ENCODE measurements around the gene GREB1. TPM values are rescaled to one million over a fixed set of nuclear protein-coding genes. Genes with fewer than 3 reads are reported as not detected.

The GREB1 gene
- 9.0 TPM for total RNA-seq
- long read RNA-seq, partial matches to known transcripts = 4 of 7 reads
- long read RNA-seq, other reads (novel, unspliced or antisense) = 3 of 7 reads

GRCh38 chr2:11533278-11534070 lies at the start of gene GREB1:
TSS of gene GREB1 (plus strand) at chr2:11534045. CDS start at chr2:11556615, 22,570 bp downstream.
- intact Hi-C loops (cut with DNase I) = no loop called here
- ATAC-seq (ENCODE audit: poor library complexity) (no peak), DNase-seq (no peak)

DNA sequence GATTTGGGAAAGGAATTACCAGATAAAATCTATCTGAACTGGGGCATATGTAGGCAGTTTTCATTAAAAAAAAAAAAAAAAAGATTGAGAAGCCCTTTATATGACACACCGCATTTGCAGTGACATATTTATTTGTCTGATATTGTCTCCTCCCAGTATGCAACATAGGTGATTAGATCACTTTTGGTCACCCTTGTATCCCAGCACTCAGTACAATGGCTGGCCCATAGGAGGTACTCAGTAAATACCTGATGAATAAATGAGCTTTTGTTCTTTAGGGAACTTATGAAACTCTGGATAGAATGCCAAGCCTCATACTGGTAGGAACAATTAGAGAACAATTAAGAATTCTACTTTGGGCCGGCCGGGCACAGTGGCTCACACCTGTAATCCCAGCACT lies 45.0 kb upstream of the GREB1 start:
- no peak for ATAC-seq (ENCODE audit: poor library complexity)
- intact Hi-C loops (cut with DNase I) = no loop called here
- no peak for DNase-seq

GRCh38 chr2:11490194-11490593 lies 43.7 kb upstream of the GREB1 start:
- DNase-seq = no peak
- no peak for ATAC-seq (ENCODE audit: poor library complexity)
- intact Hi-C loops (cut with DNase I) = loop anchor here (5.0 kb wide), 1 partner anchor 72 kb away; no protein-coding TSS in a partner anchor

DNA sequence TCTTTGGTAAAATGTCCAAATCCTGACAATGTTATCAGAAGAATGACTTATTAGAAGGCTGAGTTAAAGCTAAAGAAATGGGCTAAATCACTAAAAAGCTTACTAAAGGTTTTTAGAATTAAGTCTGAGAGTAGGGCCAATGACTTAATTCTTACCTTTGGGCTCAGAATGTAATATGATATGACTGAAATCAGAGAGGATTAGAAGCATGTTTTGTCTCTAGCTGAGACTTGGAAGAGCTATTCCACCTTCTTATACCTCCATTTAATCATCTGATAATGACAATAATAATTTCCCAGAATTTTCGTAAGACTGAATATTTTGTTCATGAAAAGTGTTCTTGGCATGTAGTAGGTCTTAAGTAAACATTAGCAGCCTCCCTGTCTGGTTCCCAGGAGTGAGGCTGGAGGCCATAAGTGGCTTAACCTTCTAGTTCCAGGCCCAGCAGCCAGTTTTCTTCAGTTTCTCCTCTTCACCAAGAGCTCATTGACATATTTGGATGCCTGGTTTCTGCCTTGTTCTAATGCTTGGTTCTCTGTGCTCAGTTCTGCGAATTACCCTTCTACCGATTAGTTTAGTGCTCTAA lies 42.4 kb upstream of the GREB1 start:
- DNase-seq (no peak), ATAC-seq (ENCODE audit: poor library complexity) (no peak)
- intact Hi-C loops (cut with DNase I) = loop anchor here (5.0 kb wide), 1 partner anchor 71 kb away; no protein-coding TSS in a partner anchor

GRCh38 chr2:11492244-11492643 lies 41.6 kb upstream of the GREB1 start:
- DNase-seq (no peak), ATAC-seq (ENCODE audit: poor library complexity) (no peak)
- intact Hi-C loops (cut with DNase I) = loop anchor here (5.0 kb wide), 1 partner anchor 70 kb away; no protein-coding TSS in a partner anchor

DNA sequence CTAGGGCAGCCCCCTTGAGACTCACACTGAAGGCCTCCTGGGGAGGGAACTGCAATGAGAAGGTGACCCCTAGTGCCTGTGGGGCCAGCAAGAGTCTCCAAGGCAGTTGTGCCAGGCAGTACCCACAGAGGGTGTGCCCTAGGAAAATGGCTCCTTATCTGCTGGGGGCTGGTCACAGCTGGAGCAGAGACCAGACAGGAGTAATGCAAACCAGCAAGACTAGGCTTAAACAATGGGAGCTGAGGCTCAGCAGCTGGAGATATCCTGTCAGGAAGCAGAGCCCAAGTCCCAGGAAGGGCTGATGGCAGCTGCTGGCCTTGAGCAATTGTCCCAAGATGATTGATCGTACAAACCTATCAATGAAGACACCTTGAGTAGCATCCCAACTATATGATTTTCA lies 41.1 kb upstream of the GREB1 start:
- intact Hi-C loops (cut with DNase I) = loop anchor here (5.0 kb wide), 1 partner anchor 70 kb away; no protein-coding TSS in a partner anchor
- no peak for ATAC-seq (ENCODE audit: poor library complexity)
- no peak for DNase-seq

DNA sequence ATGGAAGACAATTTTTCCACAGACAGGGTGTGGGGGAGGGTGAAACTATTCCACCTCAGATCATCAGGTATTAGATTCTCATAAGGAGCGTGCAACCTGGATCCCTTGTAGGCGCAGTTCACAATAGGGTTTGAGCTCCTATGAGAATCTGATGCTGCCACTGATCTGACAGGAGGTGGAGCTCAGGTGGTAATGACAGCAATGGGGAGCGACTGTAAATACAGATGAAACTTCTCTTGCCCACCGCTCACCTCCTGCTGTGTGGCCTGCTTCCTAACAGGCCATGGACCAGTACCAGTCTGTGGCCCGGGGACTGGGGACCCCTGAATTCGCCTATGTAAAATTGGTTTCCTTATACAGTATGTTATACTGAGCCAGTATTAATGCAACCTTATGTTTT lies 40.6 kb upstream of the GREB1 start:
- intact Hi-C loops (cut with DNase I) = loop anchor here (5.0 kb wide), 1 partner anchor 69 kb away; no protein-coding TSS in a partner anchor
- DNase-seq (no peak), ATAC-seq (ENCODE audit: poor library complexity) (no peak)

GRCh38 chr2:11494310-11494709 lies 39.5 kb upstream of the GREB1 start:
- ATAC-seq (ENCODE audit: poor library complexity) (no peak), DNase-seq (no peak)
- intact Hi-C loops (cut with DNase I) = loop anchor here (5.0 kb wide), 1 partner anchor 68 kb away; no protein-coding TSS in a partner anchor

- intact Hi-C loops (cut with DNase I) = no loop called here
- peak; percentile 50 for DNase-seq
- ATAC-seq (ENCODE audit: poor library complexity) = peak; percentile 44
These were observed 37.8 kb upstream of the GREB1 start for GRCh38 chr2:11495844-11496681.

DNA sequence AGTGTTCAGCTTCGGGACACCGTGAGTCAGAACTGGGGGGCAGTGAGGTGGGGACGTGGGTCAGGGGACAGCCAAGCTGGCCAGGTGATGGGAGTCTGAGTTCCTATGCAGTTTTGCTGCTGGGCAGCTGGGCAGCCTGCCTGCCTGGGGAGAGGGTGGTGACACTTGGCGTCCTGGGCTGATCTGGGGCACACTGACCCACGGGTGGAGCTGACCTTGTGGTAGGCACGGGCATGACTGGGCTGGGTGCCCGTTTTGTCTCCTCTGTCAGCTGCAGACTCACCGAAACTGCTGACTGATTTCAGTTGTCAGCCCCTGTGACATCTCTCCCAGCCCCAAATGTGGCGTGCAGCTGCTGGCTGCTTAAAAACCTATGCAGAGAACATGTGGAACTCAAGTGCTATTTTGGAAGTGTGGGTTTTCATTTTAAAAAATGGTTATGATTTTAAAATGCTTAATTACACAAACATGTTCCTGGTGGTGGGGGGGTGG lies 35.3 kb upstream of the GREB1 start:
- intact Hi-C loops (cut with DNase I) = no loop called here
- ATAC-seq (ENCODE audit: poor library complexity) (peak; percentile 95), DNase-seq (peak; percentile 93)

GRCh38 chr2:11499081-11499743 lies 34.6 kb upstream of the GREB1 start:
- ATAC-seq (ENCODE audit: poor library complexity) = no peak
- DNase-seq = no peak
- intact Hi-C loops (cut with DNase I) = no loop called here

- no peak for DNase-seq
- intact Hi-C loops (cut with DNase I) = no loop called here
- no peak for ATAC-seq (ENCODE audit: poor library complexity)
These were observed 33.0 kb upstream of the GREB1 start for GRCh38 chr2:11500702-11501303.

DNA sequence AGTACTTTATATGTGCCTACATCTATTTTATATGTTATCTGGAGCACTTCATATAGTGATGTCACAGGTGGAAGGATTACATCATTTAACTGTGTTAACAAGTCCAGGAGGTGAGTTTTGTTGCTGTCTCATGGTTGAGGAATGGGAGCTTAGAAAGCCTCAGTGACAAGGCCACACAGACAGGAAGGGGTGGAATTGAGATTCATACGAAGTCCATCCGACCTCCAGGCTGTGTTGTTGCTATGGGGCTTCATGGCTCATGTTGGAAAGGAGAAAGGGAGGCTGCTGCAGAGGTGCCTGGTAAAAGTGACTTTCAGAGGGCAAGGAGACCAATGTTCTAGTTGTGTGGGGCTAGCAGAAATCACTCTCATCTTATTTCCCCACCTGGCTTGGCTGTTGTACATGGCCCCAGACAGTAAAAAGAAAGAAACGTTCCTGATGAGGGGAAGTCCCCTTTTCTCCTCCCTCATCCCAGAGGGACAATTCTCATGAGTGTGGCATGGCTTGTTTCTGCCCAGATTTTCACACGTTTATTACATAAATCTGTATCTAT lies 31.0 kb upstream of the GREB1 start:
- intact Hi-C loops (cut with DNase I) = no loop called here
- ATAC-seq (ENCODE audit: poor library complexity) (no peak), DNase-seq (no peak)

DNA sequence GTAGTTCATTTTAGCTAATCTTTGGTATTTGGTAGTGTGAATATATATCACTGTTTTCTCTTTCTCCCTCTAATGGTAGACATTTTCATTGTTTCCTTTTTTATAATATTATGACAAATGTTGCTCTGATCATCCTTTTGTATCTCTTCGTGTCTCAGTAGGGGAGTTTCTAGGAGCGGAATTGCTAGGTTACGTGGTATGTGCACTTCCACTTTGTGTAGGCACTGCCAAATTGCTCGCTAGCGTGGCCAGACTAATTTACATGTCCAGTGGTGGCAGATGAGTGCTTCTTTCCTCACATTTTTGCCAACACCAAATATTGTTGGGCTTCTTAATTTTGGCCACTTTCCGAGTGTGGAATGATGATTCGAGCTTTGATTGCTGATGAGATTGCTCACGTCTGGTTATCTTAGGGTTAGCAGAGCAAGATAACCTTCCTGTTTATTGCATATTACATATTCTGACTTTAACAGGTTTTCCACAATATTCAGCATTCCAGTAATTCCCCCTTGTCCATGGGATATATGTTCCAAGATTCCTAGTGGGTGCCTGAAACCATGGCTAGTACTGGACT lies 30.4 kb upstream of the GREB1 start:
- intact Hi-C loops (cut with DNase I) = no loop called here
- DNase-seq (no peak), ATAC-seq (ENCODE audit: poor library complexity) (no peak)

GRCh38 chr2:11505652-11506610 lies 27.9 kb upstream of the GREB1 start:
- ATAC-seq (ENCODE audit: poor library complexity) = peak; percentile 15
- intact Hi-C loops (cut with DNase I) = no loop called here

DNA sequence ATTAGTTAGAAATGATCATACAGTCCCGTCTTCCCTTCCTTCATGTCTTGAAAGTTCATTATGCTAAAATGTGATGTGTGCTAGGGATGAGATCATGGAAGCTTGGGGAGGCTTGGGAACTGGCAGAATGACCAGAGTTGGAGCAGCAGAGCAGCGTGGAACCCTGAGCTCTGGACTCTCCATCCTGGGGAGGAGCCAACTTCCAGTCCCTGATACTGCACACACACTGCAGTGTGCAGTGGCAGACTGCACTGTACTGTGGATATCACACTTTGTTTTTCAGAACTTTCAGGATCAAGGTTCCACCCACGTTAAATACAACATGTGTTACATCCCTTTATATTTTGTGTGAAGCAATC lies 27.3 kb upstream of the GREB1 start:
- peak; percentile 56 for ATAC-seq (ENCODE audit: poor library complexity)
- DNase-seq = no peak
- intact Hi-C loops (cut with DNase I) = no loop called here

More at GRCh38 chr2:11505652-11506610, 27.9 kb upstream of the GREB1 start:
- no peak for DNase-seq

All from Right ventricle myocardium superior (tissue), 1 donor.